ENCODE results near the gene CIB2. TPM values are rescaled to one million over a fixed set of nuclear protein-coding genes. Genes with fewer than 3 reads are reported as not detected.
A peak's percentile ranks its signal among the peaks of the same experiment; 100 is the strongest.

The CIB2 gene
- total RNA-seq, 1 donor from 2014 or later = 1.2 TPM

DNA sequence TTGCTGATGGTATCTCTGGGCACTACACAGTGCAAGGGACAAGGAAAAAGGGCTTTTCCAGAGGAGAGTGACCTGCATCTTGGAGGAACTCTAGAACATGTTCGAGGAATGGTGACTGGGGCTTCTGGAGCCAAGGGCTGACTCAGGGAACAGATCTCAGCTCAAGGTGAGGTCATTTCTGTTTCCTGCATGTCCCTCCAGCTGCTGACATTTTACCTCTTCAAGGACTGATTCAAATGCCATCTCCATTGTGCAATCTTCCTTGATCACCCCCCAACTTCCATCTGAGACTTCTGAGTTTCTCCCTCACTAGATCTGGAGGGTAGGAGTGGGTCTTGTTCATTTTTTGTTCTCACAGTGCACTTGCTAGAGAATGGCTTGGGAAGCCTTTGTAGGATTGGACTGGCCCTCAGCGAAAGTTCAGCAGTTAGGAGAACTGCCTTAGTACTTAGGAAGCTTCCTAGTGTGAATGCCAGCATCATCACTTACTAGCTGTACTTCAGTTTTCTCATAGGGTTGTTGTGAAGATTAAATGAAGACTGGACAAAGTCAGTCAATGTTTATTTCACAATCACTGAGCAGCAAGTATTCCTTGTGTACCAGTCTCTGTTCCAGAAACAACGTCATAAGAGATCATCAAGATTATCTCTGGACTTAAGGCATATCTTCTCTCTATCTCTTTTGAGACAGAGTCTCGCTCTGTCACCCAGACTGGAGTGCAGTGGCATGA, 15.3 kb upstream of the CIB2 start:
- Mint-ChIP-seq H3K27me3 (ENCODE audit: insufficient read depth) (no peaks in the 10 kb centered on the region), H3K27ac (no peak overlapping the region), H3K4me1 (ENCODE audit: low read depth) (peaks cover 31% of the 10 kb centered on the region), H3K9me3 (no peaks in the 10 kb centered on the region), H3K36me3 (ENCODE audit: low read depth) (peaks cover 9% of the 10 kb centered on the region), H3K4me3 (peak overlapping the region; percentile 53)
- intact Hi-C loops (cut with micrococcal nuclease) = loop anchor here (5.0 kb wide), 1 partner anchor 291 kb away; the partner anchor contains the start of gene IREB2
- no peak for DNase-seq (ENCODE audit: low spot score)

DNA sequence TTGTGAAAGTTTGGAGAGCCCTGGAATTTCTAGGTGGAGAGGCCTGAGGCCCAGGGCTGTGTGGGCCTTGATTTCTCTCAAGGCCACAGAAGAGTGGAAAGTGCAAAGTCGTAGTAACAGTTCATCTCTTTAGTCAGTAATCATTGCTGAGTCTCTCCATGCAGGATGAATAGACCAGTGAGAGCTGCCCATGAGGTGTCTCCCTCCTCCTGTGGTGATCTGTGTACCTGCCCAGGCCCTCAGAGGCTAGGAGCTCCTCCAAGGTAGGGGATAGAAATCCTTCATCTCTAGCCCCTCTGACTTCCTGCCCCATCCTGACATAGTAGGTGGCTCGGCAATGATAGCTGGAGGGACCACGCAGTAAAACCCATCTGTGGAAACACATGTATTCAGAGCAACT, 11.1 kb upstream of the CIB2 start:
- intact Hi-C loops (cut with micrococcal nuclease) = no loop called here
- DNase-seq (ENCODE audit: low spot score) = no peak
- Mint-ChIP-seq H3K4me1 (ENCODE audit: low read depth) (peaks cover 3% of the 10 kb centered on the region), H3K27ac (no peak overlapping the region), H3K27me3 (ENCODE audit: insufficient read depth) (peaks cover 3% of the 10 kb centered on the region), H3K9me3 (no peaks in the 10 kb centered on the region), H3K4me3 (no peak overlapping the region), H3K36me3 (ENCODE audit: low read depth) (peaks cover 2% of the 10 kb centered on the region)

DNA sequence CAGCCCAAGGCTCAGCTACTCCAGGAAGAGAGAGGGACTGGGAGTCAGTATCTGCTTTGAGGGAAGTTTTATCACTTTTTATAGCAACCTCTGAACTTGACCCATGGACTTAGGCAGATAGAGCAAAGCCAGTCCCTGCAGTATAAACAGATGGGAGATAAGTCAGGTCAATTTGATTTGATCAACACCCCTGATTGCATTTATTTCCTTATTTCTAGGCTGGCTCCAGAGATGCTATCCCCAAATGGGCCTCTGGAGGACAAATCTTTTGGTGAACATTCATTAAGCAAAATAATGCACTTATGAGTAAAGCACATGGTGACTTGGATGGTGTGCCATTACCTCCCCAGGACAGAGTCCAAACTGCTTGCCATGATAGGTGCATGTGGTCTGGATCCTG, 9.0 kb upstream of the CIB2 start:
- Mint-ChIP-seq H3K27me3 (ENCODE audit: insufficient read depth) (peaks cover 7% of the 10 kb centered on the region), H3K36me3 (ENCODE audit: low read depth) (no peaks in the 10 kb centered on the region), H3K4me1 (ENCODE audit: low read depth) (no peaks in the 10 kb centered on the region), H3K27ac (no peak overlapping the region), H3K4me3 (no peak overlapping the region), H3K9me3 (no peaks in the 10 kb centered on the region)
- DNase-seq (ENCODE audit: low spot score) = no peak
- intact Hi-C loops (cut with micrococcal nuclease) = no loop called here

DNA sequence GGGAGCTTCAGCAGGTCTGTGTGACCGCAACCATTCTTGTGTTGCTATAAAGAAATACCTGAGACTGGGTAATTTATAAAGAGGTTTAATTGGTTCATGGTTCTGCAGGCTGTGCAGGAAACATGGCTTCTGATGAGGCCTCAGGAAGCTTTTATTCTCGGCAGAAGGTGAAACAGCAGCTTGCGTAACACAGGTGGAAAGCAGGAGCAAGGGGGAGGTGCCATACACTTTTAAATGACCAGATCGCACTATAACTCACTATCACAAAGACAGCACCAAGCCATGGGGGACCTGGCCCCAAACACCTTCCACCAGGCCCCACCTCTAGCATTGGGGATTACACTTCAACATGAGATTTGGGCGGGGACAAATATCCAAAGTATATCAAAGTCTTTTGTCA, 8.3 kb upstream of the CIB2 start:
- intact Hi-C loops (cut with micrococcal nuclease) = no loop called here
- Mint-ChIP-seq H3K27ac (no peak overlapping the region), H3K4me3 (no peak overlapping the region), H3K27me3 (ENCODE audit: insufficient read depth) (peaks cover 9% of the 10 kb centered on the region), H3K36me3 (ENCODE audit: low read depth) (no peaks in the 10 kb centered on the region), H3K9me3 (no peaks in the 10 kb centered on the region), H3K4me1 (ENCODE audit: low read depth) (no peaks in the 10 kb centered on the region)
- no peak for DNase-seq (ENCODE audit: low spot score)

DNA sequence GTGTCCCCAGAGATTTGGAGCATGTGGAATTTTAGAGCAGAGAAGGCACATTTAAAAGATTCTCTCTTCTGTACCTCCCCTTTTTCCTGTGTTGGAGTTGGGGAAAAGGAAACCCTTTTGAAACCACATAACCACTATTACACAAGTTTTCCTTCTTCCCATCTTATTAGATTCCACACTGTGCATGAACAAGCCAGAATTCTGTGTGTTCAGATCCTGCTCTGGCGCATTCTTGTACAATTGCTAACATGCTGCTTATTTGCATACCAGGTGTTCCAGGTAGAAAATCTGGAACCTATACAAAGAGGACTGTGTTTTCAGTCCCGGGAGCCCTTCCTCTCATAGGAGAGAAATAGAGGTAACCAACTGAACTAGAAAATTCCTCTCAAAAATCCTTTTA, 2.6 kb upstream of the CIB2 start:
- intact Hi-C loops (cut with micrococcal nuclease) = loop anchor here (5.0 kb wide), 1 partner anchor 34 kb away; no protein-coding TSS in a partner anchor
- Mint-ChIP-seq H3K27ac (no peak overlapping the region), H3K9me3 (no peaks in the 10 kb centered on the region), H3K27me3 (ENCODE audit: insufficient read depth) (peaks cover 12% of the 10 kb centered on the region), H3K4me1 (ENCODE audit: low read depth) (peaks cover 22% of the 10 kb centered on the region), H3K4me3 (no peak overlapping the region), H3K36me3 (ENCODE audit: low read depth) (no peaks in the 10 kb centered on the region)
- no peak for DNase-seq (ENCODE audit: low spot score)

DNA sequence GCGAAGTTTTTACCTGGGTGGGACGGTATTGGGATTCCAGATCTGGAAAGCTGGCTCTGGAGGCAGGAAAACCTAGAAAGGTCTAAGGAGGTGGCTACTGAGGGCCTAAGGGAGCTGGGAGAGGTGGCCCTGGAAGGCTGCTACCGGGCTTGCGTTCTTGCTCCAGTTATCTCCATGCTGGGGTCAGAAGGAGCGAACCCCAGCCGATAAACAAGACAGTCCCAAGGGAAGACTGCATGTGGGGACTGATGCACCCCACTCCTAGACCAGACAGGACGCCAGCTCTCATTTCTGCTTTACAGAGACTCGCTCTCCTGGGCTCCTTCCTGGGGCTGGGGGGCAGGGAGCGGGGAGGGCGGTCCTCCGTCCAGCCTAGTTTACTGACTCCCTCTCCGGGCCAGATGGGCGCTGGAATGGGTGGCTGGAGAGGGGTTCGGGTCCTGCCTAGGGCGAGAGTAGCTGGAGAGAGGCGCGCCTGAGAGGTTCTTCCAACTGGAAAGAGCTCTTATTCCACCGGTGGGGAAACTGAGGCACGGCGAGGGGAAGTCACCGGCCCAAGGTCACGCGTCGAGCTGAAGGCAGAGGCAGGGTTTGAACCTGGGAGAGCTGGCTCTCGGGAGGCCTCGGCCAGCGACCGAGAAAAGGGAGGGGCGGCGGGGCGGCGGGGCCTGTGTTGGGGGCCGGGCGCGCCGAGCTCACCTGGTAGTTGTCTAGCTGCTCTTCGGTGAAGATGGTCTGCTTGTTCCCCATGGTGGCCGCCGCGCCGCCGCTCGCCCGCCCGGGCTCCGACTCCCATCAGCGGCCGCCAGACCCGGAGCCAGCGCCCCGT, 565 bp downstream of the CIB2 start:
- H3K9me3 Mint-ChIP-seq = no peaks in the 10 kb centered on the region

DNA sequence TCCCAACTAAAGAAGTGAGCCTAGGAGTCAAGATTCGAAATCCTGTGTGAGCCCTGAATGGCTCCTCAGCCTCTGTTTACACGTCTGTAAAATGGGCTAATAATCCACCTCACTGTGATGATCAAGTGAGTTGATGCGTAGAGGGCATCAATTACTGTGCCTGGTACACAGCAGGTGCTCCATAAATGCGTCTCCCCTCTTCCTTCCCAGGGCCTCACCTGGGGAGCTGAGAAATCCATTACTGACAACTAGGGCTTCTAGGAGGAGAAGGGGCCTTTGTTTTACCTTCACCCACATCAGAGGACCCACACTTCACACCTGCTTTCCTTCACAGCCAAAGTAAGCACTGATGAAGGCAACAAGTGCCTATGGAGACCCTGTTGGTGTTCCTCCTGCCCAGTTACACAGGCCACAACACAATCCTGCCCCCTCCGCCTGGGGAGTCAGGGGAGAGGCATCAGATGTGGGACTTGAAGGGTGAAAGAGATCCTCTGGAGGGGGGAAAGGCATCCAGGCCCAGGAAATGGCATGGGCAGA, 1.4 kb downstream of the CIB2 start:
- Mint-ChIP-seq H3K36me3 (ENCODE audit: low read depth) (no peaks in the 10 kb centered on the region), H3K4me3 (peak overlapping the region; percentile 84), H3K9me3 (no peaks in the 10 kb centered on the region), H3K27ac (peak overlapping the region; percentile 57), H3K4me1 (ENCODE audit: low read depth) (peaks cover 22% of the 10 kb centered on the region), H3K27me3 (ENCODE audit: insufficient read depth) (peaks cover 9% of the 10 kb centered on the region)
- DNase-seq (ENCODE audit: low spot score) = no peak
- intact Hi-C loops (cut with micrococcal nuclease) = loop anchor here (5.0 kb wide), 1 partner anchor 37 kb away; no protein-coding TSS in a partner anchor

More for the DNA sequence above, 565 bp downstream of the CIB2 start:
- H3K27me3 Mint-ChIP-seq (ENCODE audit: insufficient read depth) = peaks cover 11% of the 10 kb centered on the region
- H3K4me1 Mint-ChIP-seq (ENCODE audit: low read depth) = peaks cover 22% of the 10 kb centered on the region
- H3K27ac Mint-ChIP-seq = peak overlapping the region; percentile 57
- no peak for DNase-seq (ENCODE audit: low spot score)
- intact Hi-C loops (cut with micrococcal nuclease) = loop anchor here (1.0 to 5.0 kb wide), 5 partner anchors 17 to 111 kb away; partner anchors contain the start of gene IDH3A
- no peaks in the 10 kb centered on the region for H3K36me3 Mint-ChIP-seq (ENCODE audit: low read depth)
- peak overlapping the region; percentile 84 for H3K4me3 Mint-ChIP-seq

DNA sequence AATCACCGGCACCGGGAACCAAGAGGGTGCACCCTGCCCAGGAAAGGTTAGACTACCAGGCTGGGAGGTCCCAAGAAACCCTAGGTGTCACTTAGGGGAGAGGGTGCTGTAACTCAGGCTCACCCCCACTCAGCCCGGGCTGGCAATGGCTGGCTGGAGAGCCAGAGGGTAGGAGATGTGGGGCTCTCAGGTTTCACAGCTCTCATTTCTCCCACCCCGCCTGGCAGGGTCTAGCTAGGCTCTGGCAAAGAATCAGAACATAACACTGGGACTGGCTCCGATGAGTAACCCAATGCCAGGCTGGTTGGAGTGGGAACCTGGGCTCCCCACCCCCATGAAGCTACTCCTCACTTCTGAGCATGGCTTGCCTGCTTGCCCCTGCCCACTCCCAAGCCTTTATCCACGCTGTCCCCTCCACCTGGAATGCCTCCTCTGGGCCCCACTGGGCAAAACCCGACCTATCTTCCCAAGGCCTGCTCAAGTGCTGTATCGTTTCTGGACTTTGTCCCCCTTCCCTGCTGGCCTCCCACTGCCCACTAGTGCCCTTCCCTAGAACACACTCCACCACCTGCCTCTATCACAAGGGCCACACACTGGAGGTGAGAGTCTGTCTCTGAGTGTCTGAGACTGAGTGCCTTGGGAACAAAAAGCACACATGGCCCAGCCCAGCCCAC, 2.0 kb downstream of the CIB2 start:
- Mint-ChIP-seq H3K27ac (no peak overlapping the region), H3K4me1 (ENCODE audit: low read depth) (peaks cover 22% of the 10 kb centered on the region), H3K36me3 (ENCODE audit: low read depth) (no peaks in the 10 kb centered on the region), H3K4me3 (no peak overlapping the region), H3K9me3 (no peaks in the 10 kb centered on the region), H3K27me3 (ENCODE audit: insufficient read depth) (peaks cover 9% of the 10 kb centered on the region)
- intact Hi-C loops (cut with micrococcal nuclease) = no loop called here
- no peak for DNase-seq (ENCODE audit: low spot score)

DNA sequence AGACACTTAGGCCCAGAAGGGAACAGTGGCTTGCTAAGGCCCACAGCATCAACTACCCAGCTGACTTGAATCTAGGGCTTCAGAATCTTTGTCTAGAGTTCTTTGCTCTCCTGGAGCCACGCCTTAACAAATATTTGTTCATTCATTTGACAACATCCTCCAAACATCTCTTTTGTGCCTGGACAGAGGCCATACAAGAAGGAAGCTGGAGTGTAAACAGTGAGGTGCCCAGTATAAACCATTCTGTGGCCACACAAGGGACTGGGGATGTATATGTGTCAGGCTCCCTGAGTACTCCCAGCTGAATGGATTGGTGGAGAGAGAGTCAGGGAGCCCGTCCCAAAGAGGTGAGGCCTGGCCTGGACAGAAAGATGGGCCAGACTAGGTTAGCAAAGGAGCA, 3.4 kb downstream of the CIB2 start:
- peaks cover 9% of the 10 kb centered on the region for H3K27me3 Mint-ChIP-seq (ENCODE audit: insufficient read depth)
- no peak for DNase-seq (ENCODE audit: low spot score)
- no peak overlapping the region for H3K27ac Mint-ChIP-seq
- intact Hi-C loops (cut with micrococcal nuclease) = no loop called here
- no peaks in the 10 kb centered on the region for H3K9me3 Mint-ChIP-seq
- no peaks in the 10 kb centered on the region for H3K36me3 Mint-ChIP-seq (ENCODE audit: low read depth)
- H3K4me1 Mint-ChIP-seq (ENCODE audit: low read depth) = peaks cover 11% of the 10 kb centered on the region
- no peak overlapping the region for H3K4me3 Mint-ChIP-seq

DNA sequence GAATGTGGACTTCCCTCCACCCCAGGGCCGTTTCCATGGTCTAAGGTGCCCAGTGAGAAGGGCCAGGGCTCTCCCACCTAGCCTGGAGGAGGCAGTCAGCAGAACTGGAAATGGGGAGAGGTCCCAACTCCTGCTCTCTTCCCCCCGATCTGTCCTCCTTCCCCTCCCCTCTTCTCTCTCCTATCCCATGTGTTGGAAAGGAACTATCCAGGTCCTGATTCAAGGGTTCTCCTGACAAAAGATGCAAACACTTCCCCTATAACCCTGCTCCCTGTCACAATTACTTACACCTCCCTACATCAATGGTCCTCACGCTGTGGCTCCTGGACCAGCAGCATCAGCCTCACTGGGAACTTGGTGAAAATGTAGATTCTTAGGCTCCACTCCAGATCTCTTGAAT, 6.0 kb downstream of the CIB2 start:
- Mint-ChIP-seq H3K27me3 (ENCODE audit: insufficient read depth) (peaks cover 5% of the 10 kb centered on the region), H3K27ac (no peak overlapping the region), H3K9me3 (no peaks in the 10 kb centered on the region), H3K4me3 (no peak overlapping the region), H3K36me3 (ENCODE audit: low read depth) (no peaks in the 10 kb centered on the region), H3K4me1 (ENCODE audit: low read depth) (no peaks in the 10 kb centered on the region)
- intact Hi-C loops (cut with micrococcal nuclease) = no loop called here
- DNase-seq (ENCODE audit: low spot score) = no peak

DNA sequence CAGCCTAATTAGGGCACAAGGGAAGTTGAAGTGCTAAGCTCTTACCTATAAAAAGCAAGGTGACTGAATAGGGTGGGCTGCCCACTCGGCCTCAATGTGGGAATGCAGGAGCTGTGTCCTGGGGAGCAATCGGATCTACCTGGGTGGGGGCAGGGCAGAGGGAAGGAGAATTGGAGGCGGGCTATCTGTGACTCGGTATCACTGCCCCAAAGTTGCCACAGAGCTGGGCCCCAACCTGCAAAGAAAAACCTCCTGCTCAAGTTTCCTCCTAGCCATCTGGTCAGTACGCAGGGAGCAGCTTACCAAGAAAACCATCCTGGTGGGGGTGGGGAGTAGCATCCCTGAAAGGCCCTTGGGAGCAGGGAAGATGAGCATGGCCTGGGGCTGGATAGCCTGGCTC, 10.7 kb downstream of the CIB2 start:
- no peaks in the 10 kb centered on the region for H3K4me1 Mint-ChIP-seq (ENCODE audit: low read depth)
- no peak overlapping the region for H3K27ac Mint-ChIP-seq
- peaks cover 3% of the 10 kb centered on the region for H3K27me3 Mint-ChIP-seq (ENCODE audit: insufficient read depth)
- H3K4me3 Mint-ChIP-seq = no peak overlapping the region
- intact Hi-C loops (cut with micrococcal nuclease) = no loop called here
- H3K9me3 Mint-ChIP-seq = no peaks in the 10 kb centered on the region
- DNase-seq (ENCODE audit: low spot score) = no peak
- no peaks in the 10 kb centered on the region for H3K36me3 Mint-ChIP-seq (ENCODE audit: low read depth)

DNA sequence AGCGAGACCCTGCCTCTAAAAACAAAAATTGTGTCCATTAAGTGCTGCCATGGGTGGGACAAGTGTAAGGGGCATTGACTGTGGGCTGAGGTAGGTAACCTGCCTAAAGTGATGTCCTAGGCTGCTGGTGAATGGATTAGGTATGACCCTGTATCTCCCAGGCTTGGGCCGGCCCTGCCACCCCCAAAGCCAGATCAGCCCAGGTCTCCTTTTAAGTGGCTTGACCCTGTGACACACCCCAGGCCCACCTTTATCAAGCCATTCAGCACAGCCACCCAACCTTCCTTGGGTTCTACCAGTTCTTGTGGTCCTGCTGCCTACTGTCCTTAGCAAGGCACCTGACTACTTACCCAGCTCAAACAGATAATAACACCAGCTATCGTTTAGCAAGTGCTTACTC, 18.7 kb downstream of the CIB2 start:
- DNase-seq (ENCODE audit: low spot score) = no peak
- Mint-ChIP-seq H3K4me3 (no peak overlapping the region), H3K4me1 (ENCODE audit: low read depth) (peaks cover 13% of the 10 kb centered on the region), H3K36me3 (ENCODE audit: low read depth) (no peaks in the 10 kb centered on the region), H3K27ac (no peak overlapping the region), H3K9me3 (no peaks in the 10 kb centered on the region), H3K27me3 (ENCODE audit: insufficient read depth) (no peaks in the 10 kb centered on the region)
- intact Hi-C loops (cut with micrococcal nuclease) = loop anchor here (5.0 kb wide), 1 partner anchor 310 kb away; no protein-coding TSS in a partner anchor
